Skin of body (tissue), 2 donors: ENCODE measurements around the gene HAX1. TPM values are rescaled to one million over a fixed set of nuclear protein-coding genes. Genes with fewer than 3 reads are reported as not detected.
"Not testable (repeated sequence)": the region's sequence is repeated elsewhere in the genome, so short reads cannot be mapped to it uniquely, and the experiment has no call there.

Source experiments
- DNase-seq: peaks from one replicate; lab custom pipeline; 2025; lab: John Stamatoyannopoulos, UW
- total RNA-seq: library from RNA; depleted of rRNA; stranded (reverse); fragments of >200 nt; gene quantifications from one replicate; pipeline ENCODE4 v1.2.3, GENCODE V29; 2014

The HAX1 gene
- total RNA-seq, 1 donor from 2014 or later, result 46.8 TPM

DNA sequence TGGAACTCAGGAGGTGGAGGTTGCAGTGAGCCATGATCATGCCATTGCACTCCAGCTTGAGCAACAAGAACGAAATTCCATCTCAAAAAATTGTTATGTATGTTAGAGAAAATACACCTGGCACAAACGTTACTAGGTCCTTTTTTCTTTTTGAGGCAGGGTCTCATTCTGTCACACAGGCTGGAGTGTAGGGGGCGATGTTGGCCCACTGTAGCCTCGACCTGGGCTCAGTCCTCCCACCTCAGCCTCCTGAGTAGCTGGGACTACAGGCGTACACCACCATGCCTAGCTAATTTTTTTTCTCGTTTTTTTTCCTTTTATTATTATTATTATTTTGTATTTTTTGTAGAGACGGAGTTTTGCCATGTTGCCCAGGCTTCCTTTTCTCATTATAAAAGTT lies 4.4 kb downstream of the HAX1 start:
- DNase-seq, result no peak

DNA sequence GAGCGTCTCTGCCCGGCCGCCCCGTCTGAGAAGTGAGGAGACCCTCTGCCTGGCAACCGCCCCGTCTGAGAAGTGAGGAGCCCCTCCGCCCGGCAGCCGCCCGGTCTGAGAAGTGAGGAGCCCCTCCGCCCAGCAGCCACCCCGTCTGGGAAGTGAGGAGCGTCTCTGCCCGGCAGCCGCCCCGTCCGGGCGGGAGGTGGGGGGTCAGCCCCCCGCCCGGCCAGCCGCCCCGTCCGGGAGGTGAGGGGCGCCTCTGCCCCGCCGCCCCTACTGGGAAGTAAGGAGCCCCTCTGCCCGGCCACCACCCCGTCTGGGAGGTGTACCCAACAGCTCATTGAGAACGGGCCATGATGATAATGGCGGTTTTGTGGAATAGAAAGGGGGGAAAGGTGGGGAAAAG lies 15.2 kb downstream of the HAX1 start:
- not testable (repeated sequence) for DNase-seq

DNA sequence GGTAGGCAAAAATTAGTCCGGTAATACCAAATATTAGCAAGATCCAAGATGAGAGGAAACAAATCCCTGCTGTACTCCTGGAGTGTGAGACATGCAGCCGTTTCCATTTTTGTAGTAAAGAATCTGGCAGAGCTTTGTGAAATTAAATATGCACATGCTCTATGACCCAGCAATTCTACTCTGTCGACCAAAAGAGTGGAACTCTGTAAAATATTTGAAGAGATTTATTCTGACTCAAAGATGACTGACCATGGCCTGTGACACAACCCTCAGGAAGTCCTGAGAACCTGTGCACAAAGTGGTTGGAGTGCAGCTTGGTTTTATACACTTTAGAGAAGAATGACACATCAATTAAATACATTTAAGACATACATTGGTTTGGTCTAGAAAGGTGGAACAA lies 16.2 kb downstream of the HAX1 start:
- no peak for DNase-seq

DNA sequence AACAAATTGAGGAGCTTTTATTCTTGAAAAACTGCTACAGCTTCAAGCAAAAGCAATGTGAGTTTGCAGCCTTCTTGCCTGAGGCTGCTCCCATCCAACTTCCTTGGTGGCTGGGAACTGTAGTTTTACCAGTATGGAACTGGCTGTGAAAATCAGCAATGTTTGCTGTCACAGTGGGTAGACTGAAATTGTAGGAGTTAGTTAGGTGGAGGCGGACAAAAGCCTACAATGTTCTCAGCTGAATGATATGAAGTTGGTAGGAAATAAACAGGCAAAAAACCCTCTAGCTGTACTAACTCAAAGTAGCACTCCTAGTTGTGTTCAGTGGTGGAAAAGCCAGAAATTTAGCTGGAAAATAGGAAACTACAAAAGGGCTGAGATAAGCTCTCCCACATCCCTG lies 18.5 kb downstream of the HAX1 start:
- no peak for DNase-seq

DNA sequence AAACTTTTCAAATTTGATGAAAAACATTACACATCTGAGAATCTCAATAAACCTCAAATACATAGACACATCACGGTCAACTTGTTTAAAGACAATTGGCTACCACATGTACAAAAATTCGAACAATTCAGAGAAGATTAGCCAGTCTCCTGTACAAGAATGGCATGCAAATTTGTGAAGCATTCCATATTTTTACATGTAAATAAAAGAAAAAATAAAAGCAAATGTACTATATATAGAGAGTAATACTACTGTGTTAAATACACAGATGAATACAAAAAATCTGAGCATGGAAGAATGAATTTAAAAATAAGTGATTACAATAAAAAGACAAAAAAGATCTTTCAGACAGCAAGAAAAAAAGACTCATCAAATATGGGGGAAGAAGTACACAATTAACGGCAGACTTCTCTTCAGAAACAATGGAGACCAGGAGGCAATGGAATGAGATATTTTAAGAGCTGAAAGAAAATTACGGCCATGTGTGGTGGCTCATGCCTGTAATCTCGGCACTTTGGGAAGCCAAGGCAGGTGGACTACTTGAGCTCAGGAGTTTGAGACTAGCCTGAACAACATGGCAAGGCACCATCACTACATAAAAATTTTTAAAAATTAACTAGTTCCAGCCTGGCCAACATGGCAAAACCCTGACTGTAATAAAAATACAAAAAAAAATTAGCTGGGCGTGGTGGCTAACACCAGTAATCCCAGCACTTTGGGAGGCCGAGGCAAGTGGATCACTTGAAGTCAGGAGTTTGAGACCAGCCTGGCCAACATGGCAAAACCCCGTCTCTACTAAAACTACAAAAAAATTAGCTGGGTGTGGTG lies 23.2 kb downstream of the HAX1 start:
- DNase-seq, result no peak

DNA sequence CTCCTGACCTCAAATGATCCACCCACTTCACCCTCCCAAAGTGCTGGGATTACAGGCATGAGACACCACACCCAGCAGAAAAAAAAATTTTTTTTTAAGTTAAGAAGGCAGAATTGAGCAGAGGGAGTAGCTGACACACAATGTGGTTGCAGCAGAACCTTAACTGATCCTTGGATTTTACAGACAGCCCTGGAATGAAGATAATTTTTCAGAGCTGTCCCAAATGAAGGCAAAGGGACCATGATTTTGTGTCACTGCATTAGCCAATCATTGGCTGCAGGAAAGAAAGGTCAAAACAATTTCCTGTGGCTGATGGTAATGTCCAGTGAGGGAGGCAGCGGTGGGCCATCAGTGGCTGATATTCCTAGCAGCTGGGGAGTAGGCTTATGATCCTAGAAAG lies 29.2 kb downstream of the HAX1 start:
- DNase-seq, result no peak

DNA sequence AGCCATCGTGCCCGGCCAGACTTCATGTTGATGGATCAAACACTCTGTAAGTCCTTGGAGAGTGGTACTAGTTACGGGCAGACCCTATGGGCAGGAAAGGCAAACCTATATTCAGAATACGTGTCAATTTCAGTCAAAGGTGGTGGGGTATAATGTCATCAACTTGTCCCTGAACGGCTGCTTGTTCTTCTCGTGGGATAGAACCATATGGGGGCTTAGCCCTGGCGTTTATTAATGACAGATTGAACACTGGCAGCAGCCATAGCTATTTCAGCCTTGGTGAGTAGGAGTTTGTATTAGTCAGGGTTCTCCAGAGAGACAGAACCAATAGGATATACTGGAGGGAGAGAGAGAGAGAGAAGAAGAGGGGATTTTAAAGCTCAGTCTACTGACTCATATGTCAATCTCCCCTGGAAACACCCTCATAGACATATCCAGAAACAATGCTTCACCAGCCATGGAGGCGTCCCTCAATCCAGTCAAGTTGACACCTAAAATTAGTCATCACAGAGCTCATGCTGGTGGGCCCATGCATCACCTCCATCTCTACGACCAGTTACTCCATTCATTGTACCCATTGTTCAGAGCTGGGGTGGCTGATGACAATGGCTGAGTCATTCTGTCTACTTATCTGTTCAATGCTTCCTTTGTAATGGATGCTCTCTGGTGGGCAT lies 32.4 kb downstream of the HAX1 start:
- no peak for DNase-seq

DNA sequence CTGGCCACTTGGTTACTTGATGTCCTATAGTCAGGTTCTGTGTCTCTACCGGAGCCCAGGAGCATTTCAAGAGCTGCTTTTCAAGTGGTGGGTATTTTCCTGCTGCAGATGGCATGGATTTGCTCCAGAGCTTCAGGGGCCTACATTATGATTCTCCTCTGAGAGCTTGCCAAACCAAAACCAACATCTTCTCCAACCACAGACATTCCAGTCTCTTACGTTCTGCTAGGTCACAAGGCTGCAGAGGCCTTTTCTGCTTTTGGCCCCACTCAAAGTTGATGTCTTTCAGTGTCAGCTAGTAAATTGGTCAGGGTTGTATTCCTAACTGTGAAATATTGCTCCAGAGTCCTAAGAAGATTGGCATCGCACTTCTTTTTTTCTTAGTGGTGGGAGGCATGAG lies 33.7 kb downstream of the HAX1 start:
- no peak for DNase-seq

DNA sequence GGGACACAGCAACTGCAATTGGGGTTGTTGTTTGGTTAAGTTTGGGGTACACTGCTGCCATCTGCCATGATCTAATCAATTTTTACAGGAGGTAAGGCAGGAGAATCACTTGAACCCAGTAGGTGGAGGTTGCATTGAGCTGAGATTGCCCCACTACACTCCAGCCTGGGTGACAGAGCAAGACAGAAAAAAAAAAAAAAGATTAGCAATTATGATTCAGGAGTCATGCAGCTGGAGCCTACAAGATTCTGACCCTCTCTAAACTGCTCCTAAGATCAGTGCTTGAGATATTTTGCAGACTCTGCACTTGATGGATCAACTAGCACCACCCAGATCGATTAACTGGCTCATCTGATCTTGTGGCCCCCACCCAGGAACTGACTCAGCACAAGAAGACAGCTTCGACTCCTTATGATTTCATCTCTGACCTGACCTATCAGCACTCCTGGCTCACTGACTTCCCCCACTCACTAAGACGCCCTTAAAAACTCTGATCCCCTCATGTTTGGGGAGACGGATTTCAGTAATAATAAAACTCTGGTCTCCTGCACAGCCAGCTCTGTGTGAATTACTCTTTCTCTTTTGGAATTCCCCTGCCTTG lies 35.3 kb downstream of the HAX1 start:
- not testable (repeated sequence) for DNase-seq

DNA sequence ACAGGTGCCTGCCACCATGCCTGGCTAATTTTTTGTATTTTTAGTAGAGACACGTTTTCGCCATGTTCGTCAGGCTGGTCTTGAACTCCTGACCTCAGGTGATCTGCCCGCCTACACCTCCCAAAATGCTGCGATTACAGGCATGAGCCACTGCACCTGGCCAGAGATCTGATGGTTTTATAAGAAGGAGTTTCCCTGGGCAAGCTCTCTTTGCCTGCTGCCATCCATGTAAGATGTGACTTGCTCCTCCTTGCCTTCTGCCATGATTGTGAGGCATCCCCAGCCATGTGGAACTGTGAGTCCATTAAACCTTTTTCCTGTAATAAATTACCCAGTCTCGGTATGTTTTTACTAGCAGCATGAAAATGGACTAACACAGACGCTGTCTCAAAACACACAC lies 36.7 kb downstream of the HAX1 start:
- DNase-seq, result not testable (repeated sequence)

DNA sequence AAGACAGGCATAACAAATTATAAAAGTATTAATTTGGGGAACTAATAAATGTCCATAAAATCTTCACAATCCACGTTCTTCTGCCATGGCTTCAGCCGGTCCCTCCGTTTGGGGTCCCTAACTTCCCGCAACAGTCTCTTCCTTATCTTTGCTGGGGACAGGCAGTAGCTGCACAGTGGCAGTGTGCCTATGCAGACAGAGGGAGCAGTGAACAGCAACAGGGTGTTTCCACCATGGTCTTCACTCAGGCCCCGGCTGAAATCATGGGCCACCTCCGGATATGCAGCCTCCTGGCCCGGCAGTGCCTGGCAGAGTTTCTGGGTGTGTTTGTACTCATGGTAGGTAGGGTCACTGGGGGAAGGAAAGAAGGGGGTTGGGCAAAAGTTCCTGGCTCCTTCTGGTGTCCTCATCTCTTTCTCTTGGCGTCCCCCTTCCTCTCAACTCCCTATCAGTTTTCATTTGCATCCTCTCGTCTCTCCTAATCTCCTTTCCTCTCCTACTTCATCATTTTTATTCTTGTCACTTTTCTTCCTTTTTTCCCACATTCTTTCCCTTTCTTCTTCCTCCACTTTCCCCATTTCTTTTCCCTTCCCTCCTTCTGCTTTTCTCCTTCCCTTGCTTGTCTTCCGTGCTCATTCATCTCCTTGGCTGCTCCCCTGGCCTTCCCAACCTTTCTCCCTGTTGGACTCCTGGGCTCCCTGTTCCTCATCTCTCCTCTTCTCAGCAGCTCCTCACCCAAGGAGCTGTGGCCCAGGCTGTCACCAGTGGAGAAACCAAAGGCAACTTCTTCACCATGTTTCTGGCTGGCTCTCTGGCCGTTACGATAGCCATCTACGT lies 40.0 kb downstream of the HAX1 start:
- not testable (repeated sequence) for DNase-seq

DNA sequence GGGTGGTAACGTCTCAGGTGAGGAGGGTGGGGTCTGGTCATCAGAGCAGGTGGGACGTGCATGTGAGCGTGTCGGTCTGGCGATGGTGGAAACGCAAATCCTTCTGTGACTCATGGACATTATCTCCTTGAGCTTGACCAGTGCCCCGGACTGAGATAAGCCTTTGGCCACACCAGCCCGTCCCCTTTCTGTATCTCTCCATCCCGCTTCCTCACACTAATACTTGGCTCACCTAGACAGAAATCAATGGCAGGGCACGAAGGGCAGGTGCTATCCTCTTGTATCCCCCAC lies 40.6 kb downstream of the HAX1 start:
- no peak for DNase-seq

DNA sequence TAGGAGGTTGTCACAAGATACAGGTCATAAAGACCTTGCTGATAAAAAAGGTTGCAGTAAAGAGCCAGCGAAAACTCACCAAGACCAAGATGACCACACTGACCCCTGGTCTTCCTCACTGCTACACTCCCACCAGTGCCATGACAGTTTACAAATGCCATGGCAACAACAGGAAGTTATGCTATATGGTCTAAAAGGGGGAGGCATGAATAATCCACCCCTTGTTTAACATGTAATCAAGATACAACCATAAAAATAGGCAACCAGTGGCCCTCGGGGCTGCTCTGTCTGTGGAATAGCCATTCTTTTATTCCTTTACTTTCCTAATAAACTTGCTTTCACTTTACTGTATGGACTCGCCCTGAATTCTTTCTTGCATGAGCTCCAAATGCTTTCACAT lies 41.8 kb downstream of the HAX1 start:
- DNase-seq, result not testable (repeated sequence)

DNA sequence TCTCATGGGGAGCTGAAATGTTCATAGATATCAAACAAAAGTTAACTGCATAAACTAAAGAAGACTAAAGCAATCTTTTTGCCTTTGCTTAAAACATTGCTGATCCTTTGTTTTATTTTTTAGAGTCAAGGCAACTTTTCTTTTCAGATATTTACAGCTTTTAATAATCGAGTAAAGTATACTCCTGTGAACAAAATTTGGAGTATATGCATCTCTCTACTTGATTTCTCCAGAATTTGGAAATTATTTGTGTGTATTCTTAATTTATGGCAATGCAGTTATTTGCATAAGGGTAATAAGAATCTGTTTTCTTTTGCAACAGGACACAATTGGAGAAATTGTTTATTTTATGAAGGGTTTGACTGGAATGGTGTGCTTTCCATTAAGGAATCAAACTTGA lies 44.3 kb downstream of the HAX1 start:
- no peak for DNase-seq

DNA sequence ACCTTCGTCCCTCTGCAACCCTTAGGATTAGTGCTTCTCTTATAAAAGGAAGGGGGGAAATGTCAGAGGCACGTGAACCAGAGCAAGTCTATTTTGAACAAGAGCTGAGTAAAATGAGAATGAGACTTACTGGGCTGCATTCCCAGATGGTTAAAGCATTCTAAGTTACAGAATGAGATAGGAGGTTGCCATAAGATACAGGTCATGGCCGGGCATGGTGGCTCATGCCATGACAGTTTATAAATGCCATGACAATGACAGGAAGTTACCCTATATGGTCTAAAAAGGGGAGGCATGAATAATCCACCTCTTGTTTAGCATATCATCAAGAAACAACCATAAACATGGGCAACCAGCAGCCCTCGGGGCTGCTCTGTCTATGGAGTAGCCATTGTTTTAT lies 46.0 kb downstream of the HAX1 start:
- no peak for DNase-seq

DNA sequence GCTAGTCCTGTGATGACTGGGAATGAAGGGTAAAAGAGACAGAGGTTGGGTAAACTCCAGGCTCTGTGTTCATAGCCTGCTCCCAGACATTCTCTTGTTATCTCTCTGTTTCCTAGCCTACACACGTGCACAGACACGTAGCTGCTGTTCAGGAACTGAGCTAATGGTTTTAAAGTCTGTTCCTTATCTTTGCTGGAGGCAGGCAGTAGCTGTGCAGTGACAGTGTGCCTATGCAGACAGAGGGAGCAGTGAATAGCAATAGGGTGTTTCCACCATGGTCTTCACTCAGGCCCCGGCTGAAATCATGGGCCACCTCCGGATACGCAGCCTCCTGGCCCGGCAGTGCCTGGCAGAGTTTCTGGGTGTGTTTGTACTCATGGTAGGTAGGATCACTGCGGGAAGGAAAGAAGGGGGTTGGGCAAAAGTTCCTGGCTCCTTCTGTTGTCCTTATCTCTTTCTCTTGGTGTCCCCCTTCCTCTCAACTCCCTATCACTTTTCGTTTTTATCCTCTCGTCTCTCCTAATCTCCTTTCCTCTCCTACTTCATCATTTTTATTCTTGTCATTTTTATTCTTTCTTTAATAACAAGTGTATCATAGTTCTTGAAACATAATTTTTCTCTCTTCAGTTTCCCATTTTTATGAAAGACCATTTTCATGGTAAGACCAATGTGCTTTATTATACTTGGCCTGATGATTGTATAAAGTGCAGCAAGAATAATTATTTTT lies 48.6 kb downstream of the HAX1 start, which contains the start of gene AQP10:
AQP10 (plus strand) TSS at position 212 of the 727 bp plus-strand sequence; CDS start at position 275, 63 bp downstream.
- DNase-seq, result no peak

DNA sequence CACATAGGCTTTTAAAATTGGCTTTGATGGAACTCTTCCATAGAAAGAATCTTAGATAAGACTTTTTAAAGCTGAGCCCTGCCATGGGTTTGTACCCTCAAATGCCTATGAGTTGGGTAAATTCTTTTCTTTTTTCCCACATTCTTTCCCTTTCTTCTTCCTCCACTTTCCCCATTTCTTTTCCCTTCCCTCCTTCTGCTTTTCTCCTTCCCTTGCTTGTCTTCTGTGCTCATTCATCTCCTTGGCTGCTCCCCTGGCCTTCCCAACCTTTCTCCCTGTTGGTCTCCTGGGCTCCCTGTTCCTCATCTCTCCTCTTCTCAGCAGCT lies 49.1 kb downstream of the HAX1 start:
- DNase-seq, result not testable (repeated sequence)

DNA sequence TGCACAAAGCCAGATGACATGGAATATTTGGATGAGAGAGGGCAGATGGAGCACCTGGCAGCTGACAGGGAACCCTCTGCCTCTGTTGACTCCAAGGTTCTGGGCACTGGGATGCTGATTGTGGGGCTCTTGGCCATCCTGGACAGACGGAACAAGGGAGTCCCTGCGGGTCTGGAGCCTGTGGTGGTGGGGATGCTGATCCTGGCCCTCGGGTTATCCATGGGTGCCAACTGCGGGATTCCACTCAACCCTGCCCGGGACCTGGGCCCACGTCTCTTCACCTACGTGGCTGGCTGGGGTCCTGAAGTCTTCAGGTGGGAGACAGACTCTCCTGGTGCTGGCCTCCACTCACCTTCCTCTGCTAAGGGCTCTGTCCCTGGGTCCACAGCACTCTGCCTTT lies 51.1 kb downstream of the HAX1 start:
- DNase-seq, result no peak

DNA sequence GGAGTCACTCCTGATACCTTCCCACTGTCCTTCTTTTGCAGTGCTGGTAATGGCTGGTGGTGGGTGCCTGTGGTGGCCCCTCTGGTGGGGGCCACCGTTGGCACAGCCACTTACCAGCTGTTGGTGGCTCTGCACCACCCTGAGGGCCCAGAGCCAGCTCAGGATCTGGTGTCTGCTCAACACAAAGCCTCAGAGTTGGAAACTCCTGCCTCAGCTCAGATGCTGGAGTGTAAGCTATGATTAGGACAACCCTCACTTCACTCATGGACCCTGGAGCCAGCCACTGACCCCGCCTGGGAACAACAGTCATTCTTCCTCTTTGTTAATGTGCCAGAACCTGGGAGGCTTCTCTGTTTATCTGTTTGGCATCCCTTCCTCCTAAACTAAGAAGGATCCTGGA lies 51.8 kb downstream of the HAX1 start:
- DNase-seq, result no peak

DNA sequence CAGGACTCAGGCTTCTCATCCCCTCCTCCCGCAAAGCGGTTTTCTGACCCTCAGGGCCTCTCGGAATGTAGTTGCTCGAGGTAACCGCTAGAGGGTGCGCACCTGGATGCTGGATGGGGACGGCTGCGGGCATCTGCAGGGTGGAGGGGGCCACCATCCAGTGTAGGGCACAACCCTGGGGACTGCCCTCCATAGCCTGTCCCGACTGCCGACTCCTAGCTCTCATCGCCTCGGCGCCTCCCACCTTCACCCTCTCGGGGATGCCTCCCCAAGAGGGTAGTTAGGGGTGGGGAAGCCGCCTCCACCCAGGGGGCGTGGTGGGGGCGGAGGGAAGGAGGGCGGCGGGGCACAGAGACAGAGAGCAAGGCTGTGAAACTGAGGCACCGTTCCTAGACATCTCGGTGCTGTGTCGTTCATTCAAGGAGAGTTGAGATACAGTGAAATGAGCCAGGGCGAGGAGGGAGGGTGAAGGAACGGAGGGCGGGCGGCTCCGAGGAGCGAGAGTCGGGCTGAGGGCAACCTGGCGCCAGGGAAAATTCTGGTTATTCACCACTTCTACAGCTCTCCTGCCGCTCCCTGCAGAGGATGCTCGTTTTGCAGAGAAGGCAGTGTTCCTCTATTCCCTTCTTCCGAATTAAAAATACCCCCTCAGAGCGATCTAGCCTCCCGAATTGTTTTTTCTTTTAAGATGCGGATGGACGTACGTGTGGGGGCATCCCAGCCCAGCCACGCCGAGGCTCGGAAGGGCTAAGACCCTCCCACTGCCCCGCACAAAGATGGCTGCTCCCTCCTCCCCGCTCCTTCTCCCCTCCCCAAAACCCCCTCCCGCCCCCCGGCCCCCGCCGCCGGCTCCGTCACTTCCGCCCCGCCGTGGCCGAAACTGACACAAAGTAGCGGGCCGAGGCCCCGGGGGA lies 52.5 kb downstream of the HAX1 start, which contains the start of gene ATP8B2:
ATP8B2 (plus strand) TSS at position 857 of the 914 bp plus-strand sequence. CDS start 2,617 bp downstream, outside the sequence.
- peak; percentile 72 for DNase-seq
